Dendritic cell treated with granulocyte-macrophage colony-stimulating factor and Interleukin-4, amounts not matched to agents 40 ng/mL and 50 ng/mL, for 4 days (primary cell): Measurements from ENCODE around the gene RAPGEF1.
"Not testable (repeated sequence)": the region's sequence is repeated elsewhere in the genome, so short reads cannot be mapped to it uniquely, and the experiment has no call there.

Experiments used
- H3K27ac Mint-ChIP-seq: one replicate; pipeline ENCODE4 v1.8.0; 2022; ENCODE audit warnings: mild to moderate bottlenecking, mixed read lengths
- H3K27me3 Mint-ChIP-seq: one replicate; pipeline ENCODE4 v1.8.0; 2022; ENCODE audit warnings: mild to moderate bottlenecking, mixed read lengths
- H3K36me3 Mint-ChIP-seq: one replicate; pipeline ENCODE4 v1.8.0; 2022; ENCODE audit warnings: low read depth, mixed read lengths
- H3K4me1 Mint-ChIP-seq: one replicate; pipeline ENCODE4 v1.8.0; 2022; ENCODE audit warnings: low read depth, mixed read lengths
- H3K4me3 Mint-ChIP-seq: one replicate; pipeline ENCODE4 v1.8.0; 2022; ENCODE audit warnings: mild to moderate bottlenecking, moderate library complexity, mixed read lengths
- H3K9me3 Mint-ChIP-seq: one replicate; pipeline ENCODE4 v1.8.0; 2022; ENCODE audit warnings: mixed read lengths
- intact Hi-C: fragments of 100-400 bp; cut with micrococcal nuclease; formaldehyde crosslinking; loops from one replicate; pipeline ENCODE4 v1.15.0; 2022

RAPGEF1 gene

GRCh38 chr9:131764568-131764967 is 24.7 kb upstream of the RAPGEF1 start:
- Mint-ChIP-seq H3K4me3 (no peak overlapping the region), H3K4me1 (peaks cover 7% of the 10 kb centered on the region), H3K36me3 (no peaks in the 10 kb centered on the region), H3K9me3 (no peaks in the 10 kb centered on the region), H3K27me3 (peaks cover 42% of the 10 kb centered on the region), H3K27ac (no peak overlapping the region)
- intact Hi-C loops: loop anchor here (5.0 to 10.0 kb wide), 2 partner anchors 400 to 473 kb away; partner anchors contain the start of gene NTNG2

GRCh38 chr9:131762356-131762932 is 22.6 kb upstream of the RAPGEF1 start:
- intact Hi-C loops: loop anchor here (1.0 to 10.0 kb wide), 3 partner anchors 402 to 490 kb away; partner anchors contain the start of gene NTNG2
- Mint-ChIP-seq H3K36me3 (no peaks in the 10 kb centered on the region), H3K27me3 (peaks cover 51% of the 10 kb centered on the region), H3K9me3 (no peaks in the 10 kb centered on the region), H3K4me1 (peaks cover 7% of the 10 kb centered on the region), H3K4me3 (no peak overlapping the region), H3K27ac (no peak overlapping the region)

- H3K27me3 Mint-ChIP-seq: peaks cover 42% of the 10 kb centered on the region
- H3K36me3 Mint-ChIP-seq: no peaks in the 10 kb centered on the region
- peaks cover 13% of the 10 kb centered on the region for H3K4me1 Mint-ChIP-seq
- intact Hi-C loops: no loop called here
- H3K27ac Mint-ChIP-seq: no peak overlapping the region
- no peaks in the 10 kb centered on the region for H3K9me3 Mint-ChIP-seq
- no peak overlapping the region for H3K4me3 Mint-ChIP-seq
Measured at GRCh38 chr9:131759017-131759647, 19.3 kb upstream of the RAPGEF1 start.

GRCh38 chr9:131757549-131757948 is 17.7 kb upstream of the RAPGEF1 start:
- H3K36me3 Mint-ChIP-seq: no peaks in the 10 kb centered on the region
- no peak overlapping the region for H3K27ac Mint-ChIP-seq
- H3K9me3 Mint-ChIP-seq: no peaks in the 10 kb centered on the region
- peaks cover 35% of the 10 kb centered on the region for H3K27me3 Mint-ChIP-seq
- H3K4me1 Mint-ChIP-seq: peaks cover 11% of the 10 kb centered on the region
- H3K4me3 Mint-ChIP-seq: no peak overlapping the region
- intact Hi-C loops: no loop called here

GRCh38 chr9:131755541-131756198 is 15.8 kb upstream of the RAPGEF1 start:
- H3K4me3 Mint-ChIP-seq: no peak overlapping the region
- H3K4me1 Mint-ChIP-seq: peaks cover 6% of the 10 kb centered on the region
- peaks cover 28% of the 10 kb centered on the region for H3K27me3 Mint-ChIP-seq
- no peaks in the 10 kb centered on the region for H3K9me3 Mint-ChIP-seq
- intact Hi-C loops: no loop called here
- no peak overlapping the region for H3K27ac Mint-ChIP-seq
- H3K36me3 Mint-ChIP-seq: no peaks in the 10 kb centered on the region

- no peak overlapping the region for H3K4me3 Mint-ChIP-seq
- H3K27ac Mint-ChIP-seq: no peak overlapping the region
- no peaks in the 10 kb centered on the region for H3K36me3 Mint-ChIP-seq
- H3K9me3 Mint-ChIP-seq: no peaks in the 10 kb centered on the region
- intact Hi-C loops: no loop called here
- peaks cover 26% of the 10 kb centered on the region for H3K27me3 Mint-ChIP-seq
- peaks cover 6% of the 10 kb centered on the region for H3K4me1 Mint-ChIP-seq
Measured at GRCh38 chr9:131754846-131755245, 15.0 kb upstream of the RAPGEF1 start.

- H3K27ac Mint-ChIP-seq, intact Hi-C loops, H3K9me3 Mint-ChIP-seq, H3K4me1 Mint-ChIP-seq, H3K36me3 Mint-ChIP-seq, H3K4me3 Mint-ChIP-seq: not testable (repeated sequence)
- peaks cover 23% of the 10 kb centered on the region for H3K27me3 Mint-ChIP-seq
Measured at GRCh38 chr9:131753751-131754150, 13.9 kb upstream of the RAPGEF1 start.

- Mint-ChIP-seq H3K9me3 (no peaks in the 10 kb centered on the region), H3K27ac (no peak overlapping the region), H3K4me1 (peaks cover 6% of the 10 kb centered on the region), H3K36me3 (no peaks in the 10 kb centered on the region), H3K27me3 (peaks cover 12% of the 10 kb centered on the region), H3K4me3 (no peak overlapping the region)
- intact Hi-C loops: no loop called here
Measured at GRCh38 chr9:131752231-131752884, 12.5 kb upstream of the RAPGEF1 start.

GRCh38 chr9:131748411-131748955 is 8.6 kb upstream of the RAPGEF1 start:
- peaks cover 29% of the 10 kb centered on the region for H3K4me1 Mint-ChIP-seq
- H3K27me3 Mint-ChIP-seq: peaks cover 4% of the 10 kb centered on the region
- intact Hi-C loops: loop anchor here (5.0 kb wide), 1 partner anchor 246 kb away; the partner anchor contains the start of gene POMT1
- no peaks in the 10 kb centered on the region for H3K36me3 Mint-ChIP-seq
- H3K27ac Mint-ChIP-seq: no peak overlapping the region
- H3K9me3 Mint-ChIP-seq: no peaks in the 10 kb centered on the region
- H3K4me3 Mint-ChIP-seq: no peak overlapping the region

- Mint-ChIP-seq H3K36me3 (no peaks in the 10 kb centered on the region), H3K9me3 (no peaks in the 10 kb centered on the region), H3K4me3 (no peak overlapping the region), H3K27ac (peak overlapping the region; percentile 41), H3K4me1 (peaks cover 35% of the 10 kb centered on the region), H3K27me3 (peaks cover 4% of the 10 kb centered on the region)
- intact Hi-C loops: loop anchor here (5.0 kb wide), 1 partner anchor 245 kb away; the partner anchor contains the start of gene POMT1
Measured at GRCh38 chr9:131747352-131747751, 7.5 kb upstream of the RAPGEF1 start.

- intact Hi-C loops: loop anchor here (5.0 kb wide), 1 partner anchor 243 kb away; the partner anchor contains the start of gene POMT1
Measured at GRCh38 chr9:131745610-131746009, 5.7 kb upstream of the RAPGEF1 start.

GRCh38 chr9:131744720-131745201 is 4.9 kb upstream of the RAPGEF1 start:
- Mint-ChIP-seq H3K4me3 (peak overlapping the region; percentile 2), H3K27ac (peak overlapping the region; percentile 81), H3K27me3 (peaks cover 1% of the 10 kb centered on the region), H3K36me3 (no peaks in the 10 kb centered on the region), H3K4me1 (peaks cover 46% of the 10 kb centered on the region), H3K9me3 (no peaks in the 10 kb centered on the region)
- intact Hi-C loops: loop anchor here (5.0 kb wide), 1 partner anchor 242 kb away; the partner anchor contains the start of gene POMT1

More at GRCh38 chr9:131745610-131746009, 5.7 kb upstream of the RAPGEF1 start:
- Mint-ChIP-seq H3K4me1 (peaks cover 40% of the 10 kb centered on the region), H3K36me3 (no peaks in the 10 kb centered on the region), H3K9me3 (no peaks in the 10 kb centered on the region), H3K27ac (peak overlapping the region; percentile 81), H3K4me3 (no peak overlapping the region), H3K27me3 (peaks cover 4% of the 10 kb centered on the region)

- Mint-ChIP-seq H3K36me3 (peaks cover 2% of the 10 kb centered on the region), H3K9me3 (no peaks in the 10 kb centered on the region), H3K4me1 (peaks cover 46% of the 10 kb centered on the region), H3K27ac (peak overlapping the region; percentile 81), H3K27me3 (no peaks in the 10 kb centered on the region), H3K4me3 (peak overlapping the region; percentile 2)
- intact Hi-C loops: no loop called here
Measured at GRCh38 chr9:131744171-131744719, 4.4 kb upstream of the RAPGEF1 start.
